K562 (cell line): ENCODE data around the gene ZNF350. TPM values are rescaled to one million over a fixed set of nuclear protein-coding genes. Genes with fewer than 3 reads are reported as not detected.

Experiments used
- CBX8 ChIP-seq: fragments of 200-600 bp; sonication (generic); IDR thresholded peaks from 2 replicates; pipeline ENCODE4 v1.6.1; 2012; ENCODE audit warnings: borderline replicate concordance, mixed run types, low read depth, mild to moderate bottlenecking, moderate library complexity, mixed read lengths, low read length, control low read depth, inconsistent platforms; ENCODE audit not compliant: poor library complexity, severe bottlenecking; ENCODE audit errors: extremely low read depth
- DMBX1 ChIP-seq: fragments of 250-450 bp; sonication (Bioruptor Pico); IDR thresholded peaks from 2 replicates; pipeline ENCODE4 v1.8.0; 2022; ENCODE audit warnings: inconsistent platforms, mild to moderate bottlenecking, moderate library complexity, borderline replicate concordance
- ERF ChIP-seq: fragments of 450-650 bp; formaldehyde crosslinking; IDR thresholded peaks from 2 replicates; pipeline ENCODE4 v1.4.0; 2020; ENCODE audit warnings: mild to moderate bottlenecking, mixed read lengths
- EZH2 ChIP-seq: IDR thresholded peaks from 2 replicates; pipeline ENCODE4 v1.6.1; 2012; ENCODE audit warnings: low read depth, mild to moderate bottlenecking, inconsistent platforms, low read length, borderline replicate concordance
- MYBL2 ChIP-seq, 2 experiments: fragments of 450-650 bp in 1 of 2; sonication (generic) in 1 of 2; formaldehyde crosslinking in 1 of 2; IDR thresholded peaks; 2 replicates each; pipeline versions ENCODE4 v1.6.1 to v1.8.1; 2017 to 2022; ENCODE audit warnings: borderline replicate concordance in 1 of 2, inconsistent platforms in 1 of 2, low read depth in 1 of 2, mild to moderate bottlenecking in 1 of 2, missing genetic modification reagents in 1 of 2, moderate library complexity in 1 of 2
- NCOA6 ChIP-seq: fragments of 450-650 bp; IDR thresholded peaks from 2 replicates; pipeline ENCODE4 v1.6.1; 2017; ENCODE audit warnings: mild to moderate bottlenecking
- NFE2 ChIP-seq: IDR thresholded peaks from 2 replicates; pipeline ENCODE4 v1.6.1; 2014; ENCODE audit warnings: antibody characterized with exemption, low read depth
- NFIC ChIP-seq: fragments of 450-650 bp; IDR thresholded peaks from 2 replicates; pipeline ENCODE4 v1.6.1; 2017; ENCODE audit warnings: mild to moderate bottlenecking, inconsistent platforms
- SRSF1 ChIP-seq: fragments of 200-400 bp; formaldehyde crosslinking; IDR thresholded peaks from 2 replicates; pipeline ENCODE4 v1.6.1; 2017; ENCODE audit warnings: mild to moderate bottlenecking, low read depth, low read length, moderate library complexity
- STAT5A ChIP-seq: IDR thresholded peaks from 2 replicates; pipeline ENCODE4 v1.6.1; 2012; ENCODE audit warnings: low read length, inconsistent platforms, borderline replicate concordance
- TAF7 ChIP-seq: fragments of 450-650 bp; IDR thresholded peaks from 2 replicates; pipeline ENCODE4 v1.6.1; 2016; ENCODE audit warnings: missing genetic modification characterization, missing compliant biosample characterization
- TGIF2 ChIP-seq: sonication (generic); formaldehyde crosslinking; IDR thresholded peaks from 2 replicates; pipeline ENCODE4 v1.8.1; 2022; ENCODE audit warnings: mild to moderate bottlenecking, missing genetic modification reagents, moderate library complexity
- THRA ChIP-seq: fragments of 450-650 bp; IDR thresholded peaks from 2 replicates; pipeline ENCODE4 v1.6.1; 2017; ENCODE audit warnings: mild to moderate bottlenecking, moderate library complexity
- polyA plus RNA-seq, 8 experiments: library from polyadenylated mRNA; depleted of rRNA in 4 of 8; stranded (reverse) in 5 of 8; unstranded in 3 of 8; fragments of >200 nt; fragmentation: Nextera tagmentation in 2 of 8; fragmentation: Illumina TruSeq in 1 of 8; extraction: Ambion mirVana in 2 of 8; extraction: Trizol in 1 of 8; gene quantifications; 2 replicates each; pipeline versions ENCODE4 v1.2.1 to v1.2.3, GENCODE V29; 2011 to 2014; ENCODE audit warnings: inconsistent platforms in 1 of 8, missing spikeins in 1 of 8
- total RNA-seq, 7 experiments: library from RNA; depleted of rRNA in 6 of 7; stranded (reverse); fragments of >200 nt in 6 of 7; fragmentation: Illumina TruSeq in 2 of 7; extraction: Trizol in 2 of 7; gene quantifications; 2 replicates each; pipeline versions ENCODE4 v1.2.1 to v1.2.3, GENCODE V29; 2011 to 2021; ENCODE audit warnings: low replicate concordance in 1 of 7
- TF ChIP-seq, protein P1 (sequence below): fragments of 450-650 bp; formaldehyde crosslinking; IDR thresholded peaks from 2 replicates; pipeline ENCODE4 v1.4.0; 2020; ENCODE audit warnings: mild to moderate bottlenecking, mixed read lengths
- TF ChIP-seq, protein P2 (sequence below): IDR thresholded peaks from 2 replicates; pipeline ENCODE4 v1.6.1; 2012; ENCODE audit warnings: low read depth, low read length, improper control_type of control experiment, borderline replicate concordance

The ZNF350 gene
- total and polyA plus RNA-seq, 9 of the 15 experiments (the other 6 are each of a cell fraction or from before 2014, with no cell fraction given), result 1.7 to 4.8 (median 2.9) TPM

DNA sequence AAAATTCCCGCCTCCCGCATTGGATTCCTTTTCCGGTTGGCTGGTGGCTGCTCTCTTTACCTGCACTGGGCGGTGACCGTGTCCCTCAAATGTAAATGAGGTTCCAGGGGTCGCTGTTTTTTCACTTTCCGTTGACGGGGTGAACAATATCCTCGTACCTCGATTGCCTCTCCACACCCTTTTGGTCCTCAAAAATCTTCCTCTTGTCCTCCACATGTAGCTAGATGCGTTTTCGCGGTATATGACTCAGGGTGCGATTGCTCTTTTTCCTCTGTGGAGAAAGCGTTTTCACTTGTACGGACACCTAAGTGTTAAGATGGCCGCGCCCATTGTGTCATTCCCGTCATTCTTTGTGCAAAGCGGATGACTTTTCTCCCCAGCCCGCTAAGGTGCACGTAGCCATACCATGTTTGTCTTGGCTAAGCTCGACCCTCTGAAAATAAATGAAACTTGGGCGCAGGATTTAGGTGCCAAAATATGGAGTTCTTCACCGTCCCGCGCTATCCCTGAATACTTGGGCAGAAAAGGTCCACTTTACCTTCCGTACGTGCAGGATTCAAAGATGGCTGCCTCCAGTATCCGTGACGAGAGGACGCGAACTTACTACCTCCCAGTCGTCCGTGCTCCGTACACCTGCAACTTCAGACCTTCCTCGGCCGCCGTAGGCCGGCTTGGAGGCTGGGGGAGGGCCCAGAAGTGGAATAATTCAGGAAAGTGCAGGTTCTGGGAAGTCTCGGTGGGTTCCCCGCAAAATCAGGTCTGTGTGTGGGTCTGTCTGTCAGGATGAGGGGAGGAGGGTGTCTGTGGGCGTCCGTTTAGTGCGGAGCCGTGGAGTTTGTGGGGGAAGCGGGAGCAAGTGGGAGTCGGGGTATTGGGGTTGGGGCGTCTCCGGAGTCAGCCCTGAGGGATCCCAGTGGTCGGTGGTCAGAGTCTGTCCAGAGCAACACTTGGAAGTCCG is 59.6 kb downstream of the ZNF350 start, which contains the start of gene ZNF613 (continued):
- TF ChIP-seq DMBX1 (CRISPR knock-in tag) (0 out of 2 replicates have a peak, but pooled peaks have one; percentile 35), SRSF1 (no peak), ERF (0 out of 2 replicates have a peak, but pooled peaks have one; percentile 36), THRA (no peak), NCOA6 (no peak), TAF7 (tag) (no peak), TGIF2 (CRISPR knock-in tag) (no peak), NFIC (peak; percentile 17; the same call in 1 of the 2 replicates), NFE2 (0 out of 2 replicates have a peak, but pooled peaks have one; percentile 0), EZH2 (no peak), STAT5A (no peak), CBX8 (no peak), MYBL2 (IDR thresholded peaks at IDR 0.05; ENCODE audit: low read depth) (no peak), MYBL2 (CRISPR knock-in tag; IDR thresholded peaks at IDR 0.05; ENCODE audit: borderline replicate concordance) (no peak)
- TF ChIP-seq, protein P1, sequence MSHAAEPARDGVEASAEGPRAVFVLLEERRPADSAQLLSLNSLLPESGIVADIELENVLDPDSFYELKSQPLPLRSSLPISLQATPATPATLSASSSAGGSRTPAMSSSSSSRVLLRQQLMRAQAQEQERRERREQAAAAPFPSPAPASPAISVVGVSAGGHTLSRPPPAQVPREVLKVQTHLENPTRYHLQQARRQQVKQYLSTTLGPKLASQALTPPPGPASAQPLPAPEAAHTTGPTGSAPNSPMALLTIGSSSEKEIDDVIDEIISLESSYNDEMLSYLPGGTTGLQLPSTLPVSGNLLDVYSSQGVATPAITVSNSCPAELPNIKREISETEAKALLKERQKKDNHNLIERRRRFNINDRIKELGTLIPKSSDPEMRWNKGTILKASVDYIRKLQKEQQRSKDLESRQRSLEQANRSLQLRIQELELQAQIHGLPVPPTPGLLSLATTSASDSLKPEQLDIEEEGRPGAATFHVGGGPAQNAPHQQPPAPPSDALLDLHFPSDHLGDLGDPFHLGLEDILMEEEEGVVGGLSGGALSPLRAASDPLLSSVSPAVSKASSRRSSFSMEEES (CRISPR knock-in tag), result no peak
- TF ChIP-seq, protein P2, sequence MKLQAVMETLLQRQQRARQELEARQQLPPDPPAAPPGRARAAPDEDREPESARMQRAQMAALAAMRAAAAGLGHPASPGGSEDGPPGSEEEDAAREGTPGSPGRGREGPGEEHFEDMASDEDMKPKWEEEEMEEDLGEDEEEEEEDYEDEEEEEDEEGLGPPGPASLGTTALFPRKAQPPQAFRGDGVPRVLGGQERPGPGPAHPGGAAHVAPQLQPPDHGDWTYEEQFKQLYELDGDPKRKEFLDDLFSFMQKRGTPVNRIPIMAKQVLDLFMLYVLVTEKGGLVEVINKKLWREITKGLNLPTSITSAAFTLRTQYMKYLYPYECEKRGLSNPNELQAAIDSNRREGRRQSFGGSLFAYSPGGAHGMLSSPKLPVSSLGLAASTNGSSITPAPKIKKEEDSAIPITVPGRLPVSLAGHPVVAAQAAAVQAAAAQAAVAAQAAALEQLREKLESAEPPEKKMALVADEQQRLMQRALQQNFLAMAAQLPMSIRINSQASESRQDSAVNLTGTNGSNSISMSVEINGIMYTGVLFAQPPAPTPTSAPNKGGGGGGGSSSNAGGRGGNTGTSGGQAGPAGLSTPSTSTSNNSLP, result no peak
